ENCODE measurements around the gene RBM43.

- TF ChIP-seq CTCF (IDR thresholded peaks at IDR 0.05) (no peak), POLR2A (IDR thresholded peaks at IDR 0.05) (no peak)
These were observed 3.5 kb downstream of the RBM43 start for GRCh38 chr2:151258121-151258520.
